KOPT-K1 (cell line): ENCODE results near the gene CHCHD6.

Experiments used
- H3K27ac ChIP-seq: fragments of 200-600 bp; sonication (generic); 2 replicates; pipeline ENCODE4 v1.5.1; 2016; ENCODE audit warnings: antibody characterized with exemption, mild to moderate bottlenecking, low read depth, low read length; ENCODE audit not compliant: poor library complexity, severe bottlenecking
- H3K36me3 ChIP-seq: fragments of 200-600 bp; sonication (generic); 2 replicates; pipeline ENCODE4 v1.5.1; 2017; ENCODE audit warnings: antibody characterized with exemption, mild to moderate bottlenecking, low read length, moderate library complexity; ENCODE audit not compliant: insufficient read depth
- H3K9me3 ChIP-seq: fragments of 200-600 bp; sonication (generic); 2 replicates; pipeline ENCODE4 v1.5.1; 2017; ENCODE audit warnings: antibody characterized with exemption, low read length, mild to moderate bottlenecking; ENCODE audit not compliant: insufficient read depth, poor library complexity, severe bottlenecking

CHCHD6 gene

GRCh38 chr3:126959921-126960603 is 256.0 kb downstream of the CHCHD6 start:
- Histone ChIP-seq H3K27ac (no peak overlapping the region), H3K36me3 (no peaks in the 10 kb centered on the region), H3K9me3 (no peaks in the 10 kb centered on the region)

GRCh38 chr3:126960604-126960995 is 256.6 kb downstream of the CHCHD6 start:
- H3K9me3 ChIP-seq = no peaks in the 10 kb centered on the region
- no peak overlapping the region for H3K27ac ChIP-seq
- no peaks in the 10 kb centered on the region for H3K36me3 ChIP-seq

GRCh38 chr3:126961191-126961790 is 257.3 kb downstream of the CHCHD6 start:
- H3K27ac ChIP-seq = no peak overlapping the region
- H3K9me3 ChIP-seq = no peaks in the 10 kb centered on the region
- no peaks in the 10 kb centered on the region for H3K36me3 ChIP-seq

- H3K36me3 ChIP-seq = no peaks in the 10 kb centered on the region
- H3K27ac ChIP-seq = no peak overlapping the region
- H3K9me3 ChIP-seq = no peaks in the 10 kb centered on the region
Observed at GRCh38 chr3:126961791-126962461, 257.9 kb downstream of the CHCHD6 start.

- Histone ChIP-seq H3K36me3 (no peaks in the 10 kb centered on the region), H3K27ac (no peak overlapping the region), H3K9me3 (no peaks in the 10 kb centered on the region)
Observed at GRCh38 chr3:126962756-126963155, 258.7 kb downstream of the CHCHD6 start.

- Histone ChIP-seq H3K36me3 (no peaks in the 10 kb centered on the region), H3K9me3 (no peaks in the 10 kb centered on the region), H3K27ac (no peak overlapping the region)
Observed at GRCh38 chr3:126963261-126964190, 259.5 kb downstream of the CHCHD6 start.

- H3K9me3 ChIP-seq = no peaks in the 10 kb centered on the region
- no peaks in the 10 kb centered on the region for H3K36me3 ChIP-seq
- H3K27ac ChIP-seq = no peak overlapping the region
Observed at GRCh38 chr3:126964261-126964660, 260.2 kb downstream of the CHCHD6 start.

- H3K36me3 ChIP-seq = no peaks in the 10 kb centered on the region
- no peak overlapping the region for H3K27ac ChIP-seq
- no peaks in the 10 kb centered on the region for H3K9me3 ChIP-seq
Observed at GRCh38 chr3:126964950-126965349, 260.9 kb downstream of the CHCHD6 start.

GRCh38 chr3:126965526-126966080 is 261.6 kb downstream of the CHCHD6 start:
- no peaks in the 10 kb centered on the region for H3K36me3 ChIP-seq
- no peaks in the 10 kb centered on the region for H3K9me3 ChIP-seq
- H3K27ac ChIP-seq = no peak overlapping the region

GRCh38 chr3:126967386-126967785 is 263.3 kb downstream of the CHCHD6 start:
- no peaks in the 10 kb centered on the region for H3K36me3 ChIP-seq
- H3K27ac ChIP-seq = no peak overlapping the region
- no peaks in the 10 kb centered on the region for H3K9me3 ChIP-seq

GRCh38 chr3:126968391-126969390 is 264.7 kb downstream of the CHCHD6 start:
- Histone ChIP-seq H3K9me3 (peaks cover 6% of the 10 kb centered on the region), H3K27ac (no peak overlapping the region), H3K36me3 (no peaks in the 10 kb centered on the region)

GRCh38 chr3:126969586-126969985 is 265.5 kb downstream of the CHCHD6 start:
- H3K36me3 ChIP-seq = no peaks in the 10 kb centered on the region
- no peak overlapping the region for H3K27ac ChIP-seq

GRCh38 chr3:126970101-126970500 is 266.1 kb downstream of the CHCHD6 start:
- peaks cover 20% of the 10 kb centered on the region for H3K9me3 ChIP-seq

More at GRCh38 chr3:126969586-126969985, 265.5 kb downstream of the CHCHD6 start:
- peaks cover 14% of the 10 kb centered on the region for H3K9me3 ChIP-seq

GRCh38 chr3:126970921-126971320 is 266.9 kb downstream of the CHCHD6 start:
- no peaks in the 10 kb centered on the region for H3K36me3 ChIP-seq
- peaks cover 27% of the 10 kb centered on the region for H3K9me3 ChIP-seq
- no peak overlapping the region for H3K27ac ChIP-seq

More at GRCh38 chr3:126970101-126970500, 266.1 kb downstream of the CHCHD6 start:
- H3K27ac ChIP-seq = no peak overlapping the region
- H3K36me3 ChIP-seq = no peaks in the 10 kb centered on the region
